SK-N-MC (cell line): Measurements from ENCODE around the gene GMPR.

Experiments used
- EZH2 ChIP-seq: fragments of 200-600 bp; sonication (generic); IDR thresholded peaks from one replicate; pipeline ENCODE4 v1.6.1; 2017; ENCODE audit warnings: antibody characterized with exemption
- FOXP2 ChIP-seq: optimal IDR thresholded peaks from 2 replicates; pipeline ENCODE3; 2011; ENCODE audit warnings: mild to moderate bottlenecking, moderate library complexity; ENCODE audit not compliant: insufficient read depth; ENCODE audit errors: extremely low read length, control extremely low read depth
- POLR2AphosphoS5 ChIP-seq: IDR thresholded peaks from 2 replicates; pipeline ENCODE4 v1.6.1; 2012; ENCODE audit warnings: mild to moderate bottlenecking, low read depth, low read length, borderline replicate concordance

DNA sequence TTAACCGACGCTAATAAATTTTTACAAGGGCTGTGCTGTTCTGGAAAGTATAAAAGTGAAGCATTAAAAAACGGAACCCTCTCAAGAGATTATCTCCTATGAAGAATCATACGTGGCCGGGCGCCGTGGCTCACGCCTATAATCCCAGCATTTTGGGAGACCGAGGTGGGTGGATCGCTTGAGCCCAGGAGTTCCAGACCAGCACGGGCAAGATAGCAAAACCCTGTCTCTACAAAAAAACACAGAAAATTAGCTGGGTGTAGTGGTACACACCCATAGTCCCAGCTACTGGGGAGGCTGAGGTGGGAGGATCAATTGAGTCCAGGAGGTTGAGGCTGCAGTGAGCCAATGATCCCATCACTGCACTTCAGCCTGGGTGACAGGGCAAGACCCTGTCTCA, 83.4 kb downstream of the GMPR start:
- TF ChIP-seq POLR2AphosphoS5: no peak
- TF ChIP-seq EZH2: no peak
- TF ChIP-seq FOXP2: no peak
